HUES64 (cell line): ENCODE data around the gene CLEC19A. TPM values are rescaled to one million over a fixed set of nuclear protein-coding genes. Genes with fewer than 3 reads are reported as not detected.

Experiments used
- H3K27ac ChIP-seq: 2 replicates; pipeline ENCODE4 v1.7.0; 2013; ENCODE audit warnings: low read depth, low read length, inconsistent platforms
- H3K27me3 ChIP-seq: 2 replicates; pipeline ENCODE4 v1.6.1; 2013; ENCODE audit warnings: mild to moderate bottlenecking, low read length; ENCODE audit not compliant: insufficient read depth
- H3K36me3 ChIP-seq: 2 replicates; pipeline ENCODE4 v1.6.1; 2013; ENCODE audit warnings: mild to moderate bottlenecking, low read length; ENCODE audit not compliant: insufficient read depth
- H3K4me1 ChIP-seq: 2 replicates; pipeline ENCODE4 v1.6.1; 2013; ENCODE audit warnings: mild to moderate bottlenecking, low read length, moderate library complexity; ENCODE audit not compliant: insufficient read depth
- H3K4me3 ChIP-seq: 2 replicates; pipeline ENCODE4 v1.5.1; 2013; ENCODE audit warnings: mild to moderate bottlenecking, low read length, moderate library complexity
- H3K9ac ChIP-seq: 2 replicates; pipeline ENCODE4 v1.6.1; 2013; ENCODE audit warnings: mild to moderate bottlenecking, low read depth, low read length
- H3K9me3 ChIP-seq: 2 replicates; pipeline ENCODE4 v1.6.1; 2013; ENCODE audit warnings: low read depth, low read length; ENCODE audit not compliant: insufficient read depth
- whole genome bisulfite sequencing: fragments of 150-250, 120-280 bp; methylation state at CpG from one replicate; pipeline ENCODE4 v1.1.7; 2013; ENCODE audit warnings: missing lambda C conversion rate; 5-methylcytosine and 5-hydroxymethylcytosine counted together
- polyA plus RNA-seq, 2 experiments: library from polyadenylated mRNA; stranded (reverse); fragments of 50-300 nt; gene quantifications; one replicate each; pipeline ENCODE4 v1.2.3, GENCODE V29; 2013

Gene CLEC19A
- polyA plus RNA-seq (2013, experiment 1 of 2) = 0.30 TPM
- polyA plus RNA-seq (2013, experiment 2 of 2) = 1.1 TPM

- Histone ChIP-seq H3K9me3 (no peaks in the 10 kb centered on the region), H3K9ac (no peak within 1 kb of the TSS), H3K4me3 (no peak within 1 kb of the TSS), H3K4me1 (peaks cover 26% of the 10 kb centered on the region), H3K27me3 (no peaks in the 10 kb centered on the region), H3K27ac (no peak within 1 kb of the TSS), H3K36me3 (no peaks in the 10 kb centered on the region)
- WGBS = 88% methylated on average over 2 of the region's 2 CpGs
Measured at GRCh38 chr16:19285431-19285830, at the start of gene CLEC19A. CLEC19A (plus strand) TSS chr16:19285731; CDS start chr16:19285852, 121 bp downstream.

GRCh38 chr16:19235886-19236285, 49.6 kb upstream of the CLEC19A start:
- H3K4me3 ChIP-seq = no peak overlapping the region
- WGBS = 97% methylated on average over 4 of the region's 4 CpGs
- no peak overlapping the region for H3K9ac ChIP-seq
- no peaks in the 10 kb centered on the region; the same call in 1 of the 2 replicates for H3K4me1 ChIP-seq
- H3K9me3 ChIP-seq = peaks cover 36% of the 10 kb centered on the region
- H3K36me3 ChIP-seq = no peaks in the 10 kb centered on the region
- H3K27me3 ChIP-seq = no peaks in the 10 kb centered on the region
- H3K27ac ChIP-seq = no peak overlapping the region

GRCh38 chr16:19236561-19237209, 48.8 kb upstream of the CLEC19A start:
- Histone ChIP-seq H3K36me3 (no peaks in the 10 kb centered on the region), H3K9me3 (peaks cover 36% of the 10 kb centered on the region), H3K4me1 (no peaks in the 10 kb centered on the region; the same call in 1 of the 2 replicates), H3K4me3 (no peak overlapping the region), H3K9ac (no peak overlapping the region), H3K27ac (no peak overlapping the region), H3K27me3 (no peaks in the 10 kb centered on the region)
- WGBS = 66% methylated on average over 4 of the region's 4 CpGs

GRCh38 chr16:19238406-19238805, 47.1 kb upstream of the CLEC19A start:
- 97% methylated on average over 4 of the region's 4 CpGs for WGBS
- H3K9ac ChIP-seq = no peak overlapping the region
- no peak overlapping the region for H3K4me3 ChIP-seq
- no peaks in the 10 kb centered on the region for H3K4me1 ChIP-seq
- no peak overlapping the region for H3K27ac ChIP-seq
- no peaks in the 10 kb centered on the region for H3K27me3 ChIP-seq
- peaks cover 36% of the 10 kb centered on the region for H3K9me3 ChIP-seq
- H3K36me3 ChIP-seq = no peaks in the 10 kb centered on the region

GRCh38 chr16:19239511-19240155, 45.9 kb upstream of the CLEC19A start:
- Histone ChIP-seq H3K27me3 (no peaks in the 10 kb centered on the region), H3K9me3 (peaks cover 36% of the 10 kb centered on the region)
- 95% methylated on average over 13 of the region's 13 CpGs for WGBS

GRCh38 chr16:19240494-19240893, 45.0 kb upstream of the CLEC19A start:
- Histone ChIP-seq H3K4me1 (no peaks in the 10 kb centered on the region), H3K9me3 (peaks cover 31% of the 10 kb centered on the region), H3K27ac (no peak overlapping the region), H3K9ac (no peak overlapping the region), H3K36me3 (no peaks in the 10 kb centered on the region), H3K27me3 (no peaks in the 10 kb centered on the region), H3K4me3 (no peak overlapping the region)
- WGBS = 95% methylated on average over 7 of the region's 7 CpGs

More at GRCh38 chr16:19239511-19240155, 45.9 kb upstream of the CLEC19A start:
- no peak overlapping the region for H3K4me3 ChIP-seq
- no peak overlapping the region for H3K27ac ChIP-seq
- no peaks in the 10 kb centered on the region for H3K4me1 ChIP-seq
- H3K36me3 ChIP-seq = no peaks in the 10 kb centered on the region
- no peak overlapping the region for H3K9ac ChIP-seq

- Histone ChIP-seq H3K4me3 (no peak overlapping the region), H3K36me3 (no peaks in the 10 kb centered on the region), H3K9me3 (peaks cover 21% of the 10 kb centered on the region), H3K27me3 (no peaks in the 10 kb centered on the region), H3K4me1 (no peaks in the 10 kb centered on the region), H3K27ac (no peak overlapping the region), H3K9ac (no peak overlapping the region)
- WGBS = 94% methylated on average over 11 of the region's 11 CpGs
Measured at GRCh38 chr16:19241512-19241911, 44.0 kb upstream of the CLEC19A start.

GRCh38 chr16:19242186-19242585, 43.3 kb upstream of the CLEC19A start:
- no peak overlapping the region for H3K9ac ChIP-seq
- no peak overlapping the region for H3K4me3 ChIP-seq
- no peaks in the 10 kb centered on the region for H3K4me1 ChIP-seq
- H3K9me3 ChIP-seq = peaks cover 19% of the 10 kb centered on the region
- H3K27ac ChIP-seq = no peak overlapping the region
- WGBS = 87% methylated on average over 1 of the region's 1 CpG
- no peaks in the 10 kb centered on the region for H3K27me3 ChIP-seq
- no peaks in the 10 kb centered on the region for H3K36me3 ChIP-seq

GRCh38 chr16:19242987-19243575, 42.5 kb upstream of the CLEC19A start:
- no peak overlapping the region for H3K9ac ChIP-seq

GRCh38 chr16:19245326-19245925, 40.1 kb upstream of the CLEC19A start:
- H3K27me3 ChIP-seq = no peaks in the 10 kb centered on the region
- H3K27ac ChIP-seq = no peak overlapping the region
- WGBS = 91% methylated on average over 7 of the region's 8 CpGs
- H3K9me3 ChIP-seq = 0 out of 2 replicates have a peak, but pooled peaks cover 2% of the 10 kb centered on the region
- H3K9ac ChIP-seq = no peak overlapping the region
- no peaks in the 10 kb centered on the region for H3K36me3 ChIP-seq
- no peak overlapping the region for H3K4me3 ChIP-seq
- no peaks in the 10 kb centered on the region for H3K4me1 ChIP-seq

More at GRCh38 chr16:19242987-19243575, 42.5 kb upstream of the CLEC19A start:
- no peaks in the 10 kb centered on the region for H3K36me3 ChIP-seq
- 0 out of 2 replicates have a peak, but pooled peaks cover 11% of the 10 kb centered on the region for H3K9me3 ChIP-seq
- WGBS = 92% methylated on average over 2 of the region's 3 CpGs
- H3K27ac ChIP-seq = no peak overlapping the region
- H3K4me1 ChIP-seq = no peaks in the 10 kb centered on the region
- H3K4me3 ChIP-seq = no peak overlapping the region
- H3K27me3 ChIP-seq = no peaks in the 10 kb centered on the region

GRCh38 chr16:19252904-19253303, 32.6 kb upstream of the CLEC19A start:
- Histone ChIP-seq H3K9me3 (no peaks in the 10 kb centered on the region), H3K27me3 (no peaks in the 10 kb centered on the region), H3K9ac (no peak overlapping the region), H3K36me3 (no peaks in the 10 kb centered on the region), H3K4me1 (peaks cover 13% of the 10 kb centered on the region; the same call in 1 of the 2 replicates), H3K4me3 (no peak overlapping the region), H3K27ac (no peak overlapping the region)
- 84% methylated on average over 2 of the region's 2 CpGs for WGBS
